Measurements from ENCODE around the gene PHLDA1. TPM values are rescaled to one million over a fixed set of nuclear protein-coding genes. Genes with fewer than 3 reads are reported as not detected.

The PHLDA1 gene
- 9.9 TPM for total RNA-seq

- Histone ChIP-seq H3K9ac (ENCODE audit: low read depth in 1 of 3, low read length in 3 of 3) (peak within 1 kb of the TSS; percentile 88), H3K27ac (ENCODE audit: low read depth, low read length) (peak within 1 kb of the TSS; percentile 92), H3K4me1 (ENCODE audit: control insufficient read depth in 3 of 3, insufficient read depth in 3 of 3, low read length in 3 of 3) (peaks cover 16 to 25% (median 24%) of the 10 kb centered on the region in 3 donors), H3K36me3 (ENCODE audit: control insufficient read depth in 3 of 3, insufficient read depth in 3 of 3, low read length in 3 of 3) (no peaks in the 10 kb centered on the region), H3K4me3 (ENCODE audit: low read length in 3 of 3) (peak within 1 kb of the TSS; percentile 77 to 92 (median 88)), H3K27me3 (ENCODE audit: control insufficient read depth in 3 of 3, insufficient read depth in 3 of 3, low read length in 3 of 3) (peaks cover 0 to 28% (median 16%) of the 10 kb centered on the region in 3 donors), H3K9me3 (ENCODE audit: control insufficient read depth in 3 of 3, low read length in 3 of 3) (no peaks in the 10 kb centered on the region)
Measured at GRCh38 chr12:76031414-76032042, at the start of gene PHLDA1. Gene PHLDA1 (minus strand): TSS chr12:76031776.

GRCh38 chr12:76080729-76081415 lies 49.3 kb upstream of the PHLDA1 start:
- Histone ChIP-seq H3K4me1 (ENCODE audit: control insufficient read depth in 3 of 3, insufficient read depth in 3 of 3, low read length in 3 of 3) (peaks cover 10 to 13% (median 11%) of the 10 kb centered on the region in 3 donors), H3K36me3 (ENCODE audit: control insufficient read depth in 3 of 3, insufficient read depth in 3 of 3, low read length in 3 of 3) (no peaks in the 10 kb centered on the region), H3K9me3 (ENCODE audit: control insufficient read depth in 3 of 3, low read length in 3 of 3) (no peaks in the 10 kb centered on the region), H3K9ac (ENCODE audit: low read depth in 1 of 3, low read length in 3 of 3) (no peak overlapping the region), H3K4me3 (ENCODE audit: low read length in 3 of 3) (no peak overlapping the region), H3K27ac (ENCODE audit: low read depth, low read length) (no peak overlapping the region), H3K27me3 (ENCODE audit: control insufficient read depth in 3 of 3, insufficient read depth in 3 of 3, low read length in 3 of 3) (no peaks in the 10 kb centered on the region)

GRCh38 chr12:76080017-76080728 lies 48.6 kb upstream of the PHLDA1 start:
- Histone ChIP-seq H3K27me3 (ENCODE audit: control insufficient read depth in 3 of 3, insufficient read depth in 3 of 3, low read length in 3 of 3) (no peaks in the 10 kb centered on the region), H3K27ac (ENCODE audit: low read depth, low read length) (no peak overlapping the region), H3K4me3 (ENCODE audit: low read length in 3 of 3) (no peak overlapping the region), H3K9me3 (ENCODE audit: control insufficient read depth in 3 of 3, low read length in 3 of 3) (no peaks in the 10 kb centered on the region), H3K9ac (ENCODE audit: low read depth in 1 of 3, low read length in 3 of 3) (no peak overlapping the region), H3K4me1 (ENCODE audit: control insufficient read depth in 3 of 3, insufficient read depth in 3 of 3, low read length in 3 of 3) (peaks cover 6 to 8% (median 8%) of the 10 kb centered on the region in 3 donors), H3K36me3 (ENCODE audit: control insufficient read depth in 3 of 3, insufficient read depth in 3 of 3, low read length in 3 of 3) (no peaks in the 10 kb centered on the region)

- Histone ChIP-seq H3K4me3 (ENCODE audit: low read length in 3 of 3) (no peak overlapping the region), H3K4me1 (ENCODE audit: control insufficient read depth in 3 of 3, insufficient read depth in 3 of 3, low read length in 3 of 3) (peaks cover 3 to 6% (median 6%) of the 10 kb centered on the region in 3 donors)
Measured at GRCh38 chr12:76078748-76079147, 47.2 kb upstream of the PHLDA1 start.

GRCh38 chr12:76075448-76075847 lies 43.9 kb upstream of the PHLDA1 start:
- H3K9ac ChIP-seq (ENCODE audit: low read depth in 1 of 3, low read length in 3 of 3), result no peak overlapping the region
- H3K27ac ChIP-seq (ENCODE audit: low read depth, low read length), result no peak overlapping the region
- H3K36me3 ChIP-seq (ENCODE audit: control insufficient read depth in 3 of 3, insufficient read depth in 3 of 3, low read length in 3 of 3), result no peaks in the 10 kb centered on the region
- no peaks in the 10 kb centered on the region for H3K9me3 ChIP-seq (ENCODE audit: control insufficient read depth in 3 of 3, low read length in 3 of 3)
- no peaks in the 10 kb centered on the region for H3K27me3 ChIP-seq (ENCODE audit: control insufficient read depth in 3 of 3, insufficient read depth in 3 of 3, low read length in 3 of 3)
- H3K4me3 ChIP-seq (ENCODE audit: low read length in 3 of 3), result no peak overlapping the region
- peaks cover 0 to 7% (median 4%) of the 10 kb centered on the region in 3 donors for H3K4me1 ChIP-seq (ENCODE audit: control insufficient read depth in 3 of 3, insufficient read depth in 3 of 3, low read length in 3 of 3)

More at GRCh38 chr12:76078748-76079147, 47.2 kb upstream of the PHLDA1 start:
- no peak overlapping the region for H3K27ac ChIP-seq (ENCODE audit: low read depth, low read length)
- H3K27me3 ChIP-seq (ENCODE audit: control insufficient read depth in 3 of 3, insufficient read depth in 3 of 3, low read length in 3 of 3), result no peaks in the 10 kb centered on the region
- no peaks in the 10 kb centered on the region for H3K36me3 ChIP-seq (ENCODE audit: control insufficient read depth in 3 of 3, insufficient read depth in 3 of 3, low read length in 3 of 3)
- H3K9me3 ChIP-seq (ENCODE audit: control insufficient read depth in 3 of 3, low read length in 3 of 3), result no peaks in the 10 kb centered on the region
- H3K9ac ChIP-seq (ENCODE audit: low read depth in 1 of 3, low read length in 3 of 3), result no peak overlapping the region

- Histone ChIP-seq H3K36me3 (ENCODE audit: control insufficient read depth in 3 of 3, insufficient read depth in 3 of 3, low read length in 3 of 3) (no peaks in the 10 kb centered on the region), H3K9ac (ENCODE audit: low read depth in 1 of 3, low read length in 3 of 3) (no peak overlapping the region), H3K27me3 (ENCODE audit: control insufficient read depth in 3 of 3, insufficient read depth in 3 of 3, low read length in 3 of 3) (no peaks in the 10 kb centered on the region), H3K9me3 (ENCODE audit: control insufficient read depth in 3 of 3, low read length in 3 of 3) (no peaks in the 10 kb centered on the region), H3K4me3 (ENCODE audit: low read length in 3 of 3) (no peak overlapping the region), H3K27ac (ENCODE audit: low read depth, low read length) (no peak overlapping the region), H3K4me1 (ENCODE audit: control insufficient read depth in 3 of 3, insufficient read depth in 3 of 3, low read length in 3 of 3) (peaks cover 0 to 7% (median 4%) of the 10 kb centered on the region in 3 donors)
Measured at GRCh38 chr12:76074701-76075336, 43.2 kb upstream of the PHLDA1 start.

GRCh38 chr12:76073561-76073960 lies 42.0 kb upstream of the PHLDA1 start:
- H3K36me3 ChIP-seq (ENCODE audit: control insufficient read depth in 3 of 3, insufficient read depth in 3 of 3, low read length in 3 of 3), result peaks cover 0 to 2% (median 0%) of the 10 kb centered on the region in 3 donors
- peak overlapping the region; percentile 14 for H3K27ac ChIP-seq (ENCODE audit: low read depth, low read length)
- no peaks in the 10 kb centered on the region for H3K27me3 ChIP-seq (ENCODE audit: control insufficient read depth in 3 of 3, insufficient read depth in 3 of 3, low read length in 3 of 3)
- H3K9me3 ChIP-seq (ENCODE audit: control insufficient read depth in 3 of 3, low read length in 3 of 3), result no peaks in the 10 kb centered on the region
- H3K9ac ChIP-seq (ENCODE audit: low read depth in 1 of 3, low read length in 3 of 3), result no peak overlapping the region
- H3K4me3 ChIP-seq (ENCODE audit: low read length in 3 of 3), result no peak overlapping the region
- peaks cover 0 to 7% (median 4%) of the 10 kb centered on the region in 3 donors for H3K4me1 ChIP-seq (ENCODE audit: control insufficient read depth in 3 of 3, insufficient read depth in 3 of 3, low read length in 3 of 3)

- Histone ChIP-seq H3K27ac (ENCODE audit: low read depth, low read length) (no peak overlapping the region), H3K9ac (ENCODE audit: low read depth in 1 of 3, low read length in 3 of 3) (no peak overlapping the region), H3K27me3 (ENCODE audit: control insufficient read depth in 3 of 3, insufficient read depth in 3 of 3, low read length in 3 of 3) (no peaks in the 10 kb centered on the region), H3K4me3 (ENCODE audit: low read length in 3 of 3) (no peak overlapping the region), H3K9me3 (ENCODE audit: control insufficient read depth in 3 of 3, low read length in 3 of 3) (no peaks in the 10 kb centered on the region), H3K36me3 (ENCODE audit: control insufficient read depth in 3 of 3, insufficient read depth in 3 of 3, low read length in 3 of 3) (peaks cover 0 to 6% (median 0%) of the 10 kb centered on the region in 3 donors), H3K4me1 (ENCODE audit: control insufficient read depth in 3 of 3, insufficient read depth in 3 of 3, low read length in 3 of 3) (peaks cover 2 to 7% (median 4%) of the 10 kb centered on the region in 3 donors)
Measured at GRCh38 chr12:76072568-76072967, 41.0 kb upstream of the PHLDA1 start.

- Histone ChIP-seq H3K36me3 (ENCODE audit: control insufficient read depth in 3 of 3, insufficient read depth in 3 of 3, low read length in 3 of 3) (peaks cover 0 to 14% (median 5%) of the 10 kb centered on the region in 3 donors), H3K4me3 (ENCODE audit: low read length in 3 of 3) (no peak overlapping the region), H3K27me3 (ENCODE audit: control insufficient read depth in 3 of 3, insufficient read depth in 3 of 3, low read length in 3 of 3) (no peaks in the 10 kb centered on the region), H3K9ac (ENCODE audit: low read depth in 1 of 3, low read length in 3 of 3) (no peak overlapping the region), H3K4me1 (ENCODE audit: control insufficient read depth in 3 of 3, insufficient read depth in 3 of 3, low read length in 3 of 3) (peaks cover 2 to 7% (median 4%) of the 10 kb centered on the region in 3 donors), H3K9me3 (ENCODE audit: control insufficient read depth in 3 of 3, low read length in 3 of 3) (peaks cover 0 to 4% (median 0%) of the 10 kb centered on the region in 3 donors), H3K27ac (ENCODE audit: low read depth, low read length) (no peak overlapping the region)
Measured at GRCh38 chr12:76069339-76069738, 37.8 kb upstream of the PHLDA1 start.

All from skeletal muscle tissue (tissue), 4 donors.